GM23248 (cell line): ENCODE measurements around the gene LRWD1.

Experiments used
- EZH2 ChIP-seq: fragments of 200-600 bp; sonication (generic); IDR thresholded peaks from 2 replicates; pipeline ENCODE4 v1.6.1; 2018; ENCODE audit warnings: antibody characterized with exemption, mild to moderate bottlenecking; ENCODE audit not compliant: insufficient read depth, poor library complexity, severe bottlenecking
- EZH2phosphoT487 ChIP-seq: fragments of 200-600 bp; sonication (generic); IDR thresholded peaks from 2 replicates; pipeline ENCODE4 v1.6.1; 2018; ENCODE audit warnings: antibody characterized with exemption, moderate library complexity, mild to moderate bottlenecking, low read depth; ENCODE audit not compliant: insufficient read depth

GRCh38 chr7:102418592-102418991 is 46.2 kb upstream of the LRWD1 start:
- no peak for TF ChIP-seq EZH2
- no peak for TF ChIP-seq EZH2phosphoT487
